Choroid plexus epithelial cell (primary cell): ENCODE data around the gene DAB2.

ENCODE experiments used
- DNase-seq: peaks from one replicate; pipeline ENCODE4 v3.0.0-alpha.2; 2010; ENCODE audit warnings: low read depth
- H3K4me3 ChIP-seq: 2 replicates; pipeline ENCODE4 v1.5.1; 2011; ENCODE audit warnings: low read depth, mild to moderate bottlenecking, control low read depth, low read length, moderate library complexity
- CTCF ChIP-seq: conservative IDR thresholded peaks from 2 replicates; pipeline ENCODE4 v1.5.1; 2011; ENCODE audit warnings: low read depth, mild to moderate bottlenecking, control low read depth, inconsistent platforms, low read length, moderate library complexity

Gene DAB2

GRCh38 chr5:39363217-39363616 lies 61.6 kb downstream of the DAB2 start:
- no peak overlapping the region for H3K4me3 ChIP-seq
- no peak for DNase-seq
- TF ChIP-seq CTCF: no peak

GRCh38 chr5:39362646-39363045 lies 62.1 kb downstream of the DAB2 start:
- TF ChIP-seq CTCF: no peak
- no peak overlapping the region for H3K4me3 ChIP-seq
- no peak for DNase-seq

- no peak for TF ChIP-seq CTCF
- no peak for DNase-seq
- no peak overlapping the region for H3K4me3 ChIP-seq
Observed at GRCh38 chr5:39361306-39361705, 63.5 kb downstream of the DAB2 start.

- no peak for DNase-seq
- TF ChIP-seq CTCF: no peak
- no peak overlapping the region for H3K4me3 ChIP-seq
Observed at GRCh38 chr5:39360471-39361111, 64.2 kb downstream of the DAB2 start.

- H3K4me3 ChIP-seq: no peak overlapping the region
- TF ChIP-seq CTCF: no peak
- DNase-seq: no peak
Observed at GRCh38 chr5:39356263-39356662, 68.5 kb downstream of the DAB2 start.

GRCh38 chr5:39355324-39355723 lies 69.5 kb downstream of the DAB2 start:
- no peak for TF ChIP-seq CTCF
- no peak for DNase-seq
- H3K4me3 ChIP-seq: no peak overlapping the region

GRCh38 chr5:39353717-39354399 lies 70.9 kb downstream of the DAB2 start:
- DNase-seq: no peak
- no peak overlapping the region for H3K4me3 ChIP-seq
- no peak for TF ChIP-seq CTCF
